H7 (cell line): ENCODE measurements around the gene TRAF5. TPM values are rescaled to one million over a fixed set of nuclear protein-coding genes. Genes with fewer than 3 reads are reported as not detected.
"Not testable (repeated sequence)": the region's sequence is repeated elsewhere in the genome, so short reads cannot be mapped to it uniquely, and the experiment has no call there.

Source experiments
- DNase-seq: peaks from one replicate; pipeline ENCODE4 v3.0.0; 2012
- H3K27me3 ChIP-seq: 2 replicates; pipeline ENCODE4 v1.6.0; 2011; ENCODE audit warnings: mild to moderate bottlenecking, low read length; ENCODE audit not compliant: control insufficient read depth, insufficient read depth
- H3K36me3 ChIP-seq: replicated peaks from 2 replicates; pipeline ENCODE4 v1.5.1; 2011; ENCODE audit warnings: low read length; ENCODE audit not compliant: control insufficient read depth, insufficient read depth
- H3K4me3 ChIP-seq: 2 replicates; pipeline ENCODE4 v1.5.1; 2011; ENCODE audit warnings: low read depth, mild to moderate bottlenecking, control low read depth, low read length, moderate library complexity; ENCODE audit not compliant: insufficient read depth
- total RNA-seq: library from RNA; depleted of rRNA; stranded (reverse); fragments of >200 nt; shearing (Covaris generic); gene quantifications from 2 replicates; pipeline ENCODE4 v1.2.3, GENCODE V29; 2014

TRAF5 gene
- total RNA-seq, 1 experiment from 2014 or later, result 21.5 TPM

GRCh38 chr1:211372463-211372862 is 45.8 kb downstream of the TRAF5 start:
- DNase-seq, result no peak
- Histone ChIP-seq H3K27me3 (no peaks in the 10 kb centered on the region), H3K4me3 (no peak overlapping the region), H3K36me3 (no peaks in the 10 kb centered on the region; the same call in 1 of the 2 replicates)

- DNase-seq, result no peak
Observed at GRCh38 chr1:211375146-211375818, 48.6 kb downstream of the TRAF5 start.

GRCh38 chr1:211375949-211376348 is 49.3 kb downstream of the TRAF5 start:
- DNase-seq, result no peak
- Histone ChIP-seq H3K4me3 (no peak overlapping the region), H3K36me3 (no peaks in the 10 kb centered on the region), H3K27me3 (no peaks in the 10 kb centered on the region)

More at GRCh38 chr1:211375146-211375818, 48.6 kb downstream of the TRAF5 start:
- Histone ChIP-seq H3K4me3 (no peak overlapping the region), H3K27me3 (no peaks in the 10 kb centered on the region), H3K36me3 (no peaks in the 10 kb centered on the region; the same call in 1 of the 2 replicates)

GRCh38 chr1:211376807-211377470 is 50.3 kb downstream of the TRAF5 start:
- Histone ChIP-seq H3K27me3 (no peaks in the 10 kb centered on the region), H3K4me3 (no peak overlapping the region), H3K36me3 (no peaks in the 10 kb centered on the region)
- no peak for DNase-seq

GRCh38 chr1:211377539-211378450 is 51.2 kb downstream of the TRAF5 start:
- Histone ChIP-seq H3K27me3 (no peaks in the 10 kb centered on the region), H3K4me3 (no peak overlapping the region), H3K36me3 (no peaks in the 10 kb centered on the region)
- peak; percentile 15 for DNase-seq

- DNase-seq, result no peak
- H3K4me3 ChIP-seq, result no peak overlapping the region
- no peaks in the 10 kb centered on the region for H3K27me3 ChIP-seq
- no peaks in the 10 kb centered on the region for H3K36me3 ChIP-seq
Observed at GRCh38 chr1:211378844-211379243, 52.2 kb downstream of the TRAF5 start.

GRCh38 chr1:211379446-211379845 is 52.8 kb downstream of the TRAF5 start:
- Histone ChIP-seq H3K4me3 (no peak overlapping the region), H3K36me3 (no peaks in the 10 kb centered on the region), H3K27me3 (no peaks in the 10 kb centered on the region)
- DNase-seq, result no peak

GRCh38 chr1:211381481-211382181 is 55.0 kb downstream of the TRAF5 start:
- Histone ChIP-seq H3K27me3 (no peaks in the 10 kb centered on the region), H3K36me3 (no peaks in the 10 kb centered on the region), H3K4me3 (no peak overlapping the region)
- no peak for DNase-seq

- no peaks in the 10 kb centered on the region for H3K27me3 ChIP-seq
- peak overlapping the region; percentile 85 for H3K4me3 ChIP-seq
- DNase-seq, result no peak
- H3K36me3 ChIP-seq, result no peaks in the 10 kb centered on the region
Observed at GRCh38 chr1:211382182-211382713, 55.6 kb downstream of the TRAF5 start.

GRCh38 chr1:211382714-211383480 is 56.3 kb downstream of the TRAF5 start:
- H3K27me3 ChIP-seq, result no peaks in the 10 kb centered on the region
- H3K4me3 ChIP-seq, result peak overlapping the region; percentile 85
- peak; percentile 88 for DNase-seq
- H3K36me3 ChIP-seq, result no peaks in the 10 kb centered on the region

- DNase-seq, result no peak
- no peaks in the 10 kb centered on the region for H3K27me3 ChIP-seq
- no peaks in the 10 kb centered on the region for H3K36me3 ChIP-seq
- no peak overlapping the region for H3K4me3 ChIP-seq
Observed at GRCh38 chr1:211384524-211384923, 57.9 kb downstream of the TRAF5 start.

GRCh38 chr1:211386921-211387320 is 60.3 kb downstream of the TRAF5 start:
- H3K4me3 ChIP-seq, result no peak overlapping the region
- DNase-seq, result no peak
- H3K36me3 ChIP-seq, result no peaks in the 10 kb centered on the region
- H3K27me3 ChIP-seq, result no peaks in the 10 kb centered on the region

- H3K4me3 ChIP-seq, DNase-seq, H3K27me3 ChIP-seq, H3K36me3 ChIP-seq: not testable (repeated sequence)
Observed at GRCh38 chr1:211390829-211391228, 64.2 kb downstream of the TRAF5 start.
